Measurements from ENCODE around the gene PRAMEF2.
"Not testable (repeated sequence)": the region's sequence is repeated elsewhere in the genome, so short reads cannot be mapped to it uniquely, and the experiment has no call there.

The PRAMEF2 gene

DNA sequence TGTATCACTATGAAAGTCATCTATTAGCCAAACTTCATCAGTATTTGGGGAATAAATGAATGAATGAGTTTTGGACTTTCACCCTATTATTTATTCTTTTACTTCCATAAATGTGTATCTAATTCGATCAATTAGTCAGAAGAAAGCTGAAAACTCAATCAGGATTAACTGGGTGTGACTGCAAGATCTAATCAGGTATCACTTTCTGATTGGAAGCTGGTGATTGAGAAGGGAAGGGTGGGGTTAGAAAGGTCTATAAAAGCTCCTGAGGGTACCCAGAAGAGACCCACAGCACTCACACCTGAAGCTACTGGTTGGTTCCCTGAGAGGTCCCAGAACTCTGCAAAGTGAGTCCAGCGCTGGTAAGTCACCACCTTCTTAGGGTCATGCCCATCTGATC is at the start of gene PRAMEF2:
Gene PRAMEF2, plus strand, starts transcription at position 301 of the 400 bp plus-strand sequence. CDS start 1,924 bp downstream, outside the sequence.
- not testable (repeated sequence) for DNase-seq (ENCODE audit: extremely low read depth in 1 of 2, low read depth in 1 of 2)

GRCh38 chr1:12809933-12810332 is 47.0 kb upstream of the PRAMEF2 start:
- DNase-seq (ENCODE audit: extremely low read depth in 1 of 2, low read depth in 1 of 2): no peak

DNA sequence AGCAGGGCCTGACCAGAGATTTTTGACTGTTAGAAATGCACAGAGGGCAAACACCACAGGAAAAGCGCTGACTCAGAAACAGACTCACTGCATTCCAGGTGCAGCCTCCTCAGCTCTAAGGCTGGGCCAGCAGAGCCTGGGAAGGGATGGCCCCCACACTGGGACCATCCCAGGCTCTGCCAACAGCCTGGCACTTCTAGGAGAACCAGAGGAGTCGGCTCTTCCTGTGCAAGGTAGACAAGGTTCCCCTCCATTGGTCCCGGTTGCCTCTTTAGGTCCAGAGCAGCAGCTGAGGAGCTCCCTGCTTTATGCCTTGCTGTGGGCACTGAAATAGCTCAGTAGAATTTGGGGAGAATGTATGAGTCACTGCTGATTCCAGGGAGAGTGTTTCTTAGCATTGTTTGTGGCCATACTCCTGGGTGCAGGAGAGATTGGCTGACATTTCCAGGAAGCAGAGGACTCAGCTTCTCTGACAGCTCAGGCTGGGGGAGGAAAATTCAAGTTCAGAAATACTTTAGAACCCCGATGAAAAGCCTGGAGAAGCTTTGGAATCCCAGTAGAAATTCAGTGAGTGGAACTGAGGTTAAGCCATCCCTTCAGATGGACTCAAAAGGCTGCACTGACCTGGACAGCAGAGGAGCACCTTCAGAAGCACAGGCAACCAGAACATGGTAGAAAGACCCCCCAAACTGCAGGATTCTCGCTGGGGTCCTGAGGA is 46.0 kb upstream of the PRAMEF2 start:
- no peak for DNase-seq (ENCODE audit: extremely low read depth in 1 of 2, low read depth in 1 of 2)

DNA sequence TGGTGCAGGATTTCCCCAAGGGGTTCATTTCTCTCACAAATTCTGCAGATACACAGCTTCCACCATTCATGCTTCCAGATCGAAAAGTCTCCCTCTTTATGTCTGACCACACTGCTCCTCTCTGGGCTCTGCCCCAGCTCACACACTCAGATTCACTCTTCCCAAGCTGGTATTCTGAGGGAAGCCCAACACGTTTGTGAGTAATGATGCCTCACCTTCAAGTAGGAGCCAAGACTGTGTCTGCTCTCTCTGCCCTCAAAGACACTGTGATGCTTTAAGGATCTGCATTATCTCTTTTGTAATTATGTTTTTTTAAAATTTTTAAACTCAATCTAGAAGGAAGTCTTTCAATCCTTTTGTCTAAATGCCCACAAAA is 45.5 kb upstream of the PRAMEF2 start:
- DNase-seq (ENCODE audit: extremely low read depth in 1 of 2, low read depth in 1 of 2): no peak

DNA sequence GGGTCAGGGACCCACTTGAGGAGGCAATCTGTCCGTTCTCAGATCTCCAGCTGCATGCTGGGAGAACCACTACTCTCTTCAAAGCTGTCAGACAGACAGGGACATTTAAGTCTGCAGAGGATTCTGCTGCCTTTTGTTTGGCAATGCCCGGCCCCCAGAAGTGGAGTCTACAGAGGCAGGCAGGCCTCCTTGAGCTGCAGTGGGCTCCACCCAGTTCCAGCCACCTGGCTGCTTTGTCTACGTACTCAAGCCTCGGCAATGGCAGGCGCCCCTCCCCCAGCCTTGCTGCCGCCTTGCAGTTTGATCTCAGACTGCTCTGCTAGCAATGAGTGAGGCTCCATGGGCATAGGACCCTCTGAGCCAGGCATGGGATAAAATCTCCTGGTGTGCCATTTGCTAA is 37.8 kb upstream of the PRAMEF2 start:
- not testable (repeated sequence) for DNase-seq (ENCODE audit: extremely low read depth in 1 of 2, low read depth in 1 of 2)

DNA sequence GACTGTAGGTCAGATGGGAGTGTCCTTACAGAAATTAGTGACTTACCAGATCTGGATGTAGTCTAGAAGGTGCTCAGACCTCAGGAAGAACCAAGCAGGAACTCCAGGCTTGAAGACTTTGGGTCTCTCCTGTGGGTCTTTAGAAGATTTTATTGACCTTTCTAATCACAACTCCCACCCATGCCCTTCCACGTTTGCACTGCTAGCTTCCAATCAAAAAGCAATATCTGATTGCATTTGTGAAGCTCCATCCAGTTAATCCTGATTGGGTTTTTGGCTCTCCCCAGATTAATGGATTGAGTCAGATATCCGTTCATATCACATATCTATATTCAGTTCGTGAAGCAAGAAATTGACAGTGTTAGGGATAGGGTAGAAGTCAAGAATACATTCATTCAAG is 25.6 kb upstream of the PRAMEF2 start, which contains the start of gene PRAMEF11:
Gene PRAMEF11, minus strand, starts transcription at position 101 of the 400 bp plus-strand sequence. CDS start 2,621 bp downstream, outside the sequence.
- not testable (repeated sequence) for DNase-seq (ENCODE audit: extremely low read depth in 1 of 2, low read depth in 1 of 2)

GRCh38 chr1:12833251-12833650 is 23.6 kb upstream of the PRAMEF2 start:
- DNase-seq (ENCODE audit: extremely low read depth in 1 of 2, low read depth in 1 of 2): not testable (repeated sequence)

- DNase-seq (ENCODE audit: extremely low read depth in 1 of 2, low read depth in 1 of 2): not testable (repeated sequence)
Measured at GRCh38 chr1:12848620-12849019, 8.3 kb upstream of the PRAMEF2 start, which contains the start of gene HNRNPCL1. Gene HNRNPCL1, minus strand, starts transcription at chr1:12848720. Its CDS starts 431 bp downstream, at chr1:12848289.

GRCh38 chr1:12851779-12852178 is 5.1 kb upstream of the PRAMEF2 start:
- DNase-seq (ENCODE audit: extremely low read depth in 1 of 2, low read depth in 1 of 2): no peak

- not testable (repeated sequence) for DNase-seq (ENCODE audit: extremely low read depth in 1 of 2, low read depth in 1 of 2)
Measured at GRCh38 chr1:12863131-12863880, 6.4 kb downstream of the PRAMEF2 start.

DNA sequence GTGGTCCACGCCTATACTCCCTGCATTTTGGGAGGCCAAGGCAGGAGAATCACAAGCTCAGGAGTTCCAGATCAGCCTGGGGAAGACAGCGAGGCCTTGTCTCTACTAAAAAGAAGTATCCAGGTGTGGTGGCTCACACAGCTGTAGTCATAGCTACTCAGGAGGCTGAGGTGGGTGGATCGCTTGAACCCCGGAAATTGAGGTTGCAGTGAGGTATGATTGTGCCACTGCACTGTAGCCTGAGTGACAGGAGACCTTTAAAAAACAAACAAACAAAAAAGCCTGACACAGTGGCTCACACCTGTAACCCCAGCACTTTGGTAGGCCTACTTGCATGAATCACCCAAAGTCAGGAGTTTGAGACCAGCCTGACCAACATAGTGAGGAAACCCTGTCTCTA is 21.6 kb downstream of the PRAMEF2 start:
- DNase-seq (ENCODE audit: extremely low read depth in 1 of 2, low read depth in 1 of 2): not testable (repeated sequence)

DNA sequence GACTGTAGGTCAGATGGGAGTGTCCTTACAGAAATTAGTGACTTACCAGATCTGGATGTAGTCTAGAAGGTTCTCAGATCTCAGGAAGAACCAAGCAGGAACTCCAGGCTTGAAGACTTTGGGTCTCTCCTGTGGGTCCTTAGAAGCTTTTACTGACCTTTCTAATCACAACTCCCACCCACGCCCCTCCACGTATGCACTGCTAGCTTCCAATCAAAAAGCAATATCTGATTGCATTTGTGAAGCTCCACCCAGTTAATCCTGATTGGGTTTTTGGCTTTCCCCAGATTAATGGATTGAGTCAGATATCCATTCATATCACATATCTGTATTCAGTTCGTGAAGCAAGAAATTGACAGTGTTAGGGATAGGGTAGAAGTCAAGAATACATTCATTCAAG is 29.2 kb downstream of the PRAMEF2 start, which contains the start of gene PRAMEF4:
Gene PRAMEF4, minus strand, starts transcription at position 101 of the 400 bp plus-strand sequence. CDS start 2,807 bp downstream, outside the sequence.
- not testable (repeated sequence) for DNase-seq (ENCODE audit: extremely low read depth in 1 of 2, low read depth in 1 of 2)

GRCh38 chr1:12898170-12898569 is 41.3 kb downstream of the PRAMEF2 start, which contains the start of gene PRAMEF10:
Gene PRAMEF10, minus strand, starts transcription at chr1:12898270. Its CDS starts 2,423 bp downstream, at chr1:12895847.
- DNase-seq (ENCODE audit: extremely low read depth in 1 of 2, low read depth in 1 of 2): not testable (repeated sequence)

GRCh38 chr1:12899186-12899585 is 42.3 kb downstream of the PRAMEF2 start:
- DNase-seq (ENCODE audit: extremely low read depth in 1 of 2, low read depth in 1 of 2): not testable (repeated sequence)

GRCh38 chr1:12903793-12904572 is 47.1 kb downstream of the PRAMEF2 start:
- DNase-seq (ENCODE audit: extremely low read depth in 1 of 2, low read depth in 1 of 2): not testable (repeated sequence)
